Body of pancreas (tissue), 4 donors: ENCODE data around the gene GRM1. TPM values are rescaled to one million over a fixed set of nuclear protein-coding genes. Genes with fewer than 3 reads are reported as not detected.

Experiments
- ATAC-seq: fragments of 150-250 bp; one replicate; pipeline ENCODE4 v1.9.1; 2016
- DNase-seq, 4 donors: peaks; one replicate each; pipeline ENCODE4 v3.0.0-alpha.2; 2019
- H3K27ac ChIP-seq, 4 donors: fragments of 200-600 bp; sonication (generic); 1 replicate in 3 of 4; 2 replicates in 1 of 4; pipeline versions ENCODE4 v1.5.1 to v1.6.1; 2016 to 2019; ENCODE audit warnings: mild to moderate bottlenecking in 1 of 4, mixed read lengths in 1 of 4, moderate library complexity in 1 of 4
- H3K27me3 ChIP-seq, 2 donors: fragments of 200-600 bp; sonication (generic); one replicate each; pipeline ENCODE4 v1.6.0; 2016; ENCODE audit warnings: mild to moderate bottlenecking in 1 of 2
- H3K36me3 ChIP-seq, 2 donors: fragments of 200-600 bp; sonication (generic); replicated peaks in 1 of 2; 2 replicates each; pipeline ENCODE4 v1.5.1; 2016; ENCODE audit warnings: low read depth in 2 of 2; ENCODE audit not compliant: insufficient read depth in 1 of 2
- H3K4me1 ChIP-seq: fragments of 200-600 bp; sonication (generic); one replicate; pipeline ENCODE4 v1.6.0; 2016
- H3K4me3 ChIP-seq, 2 donors: fragments of 200-600 bp; sonication (generic); 1 replicate in 1 of 2; 2 replicates in 1 of 2; pipeline ENCODE4 v1.5.1; 2016 to 2019
- H3K9me3 ChIP-seq, 3 donors: fragments of 200-600 bp; sonication (generic); 1 replicate in 2 of 3; 2 replicates in 1 of 3; pipeline ENCODE4 v1.5.1; 2016
- CTCF ChIP-seq, 7 experiments: fragments of 450-650 bp in 4 of 7; fragments of 200-600 bp in 3 of 7; sonication (generic) in 3 of 7; IDR thresholded peaks; one replicate each; pipeline ENCODE4 v1.5.1; 2016 to 2019; ENCODE audit warnings: antibody characterized with exemption in 7 of 7
- POLR2A ChIP-seq, 3 donors: fragments of 450-650 bp; IDR thresholded peaks; one replicate each; pipeline ENCODE4 v1.6.1; 2016; ENCODE audit warnings: antibody characterized with exemption in 3 of 3, mild to moderate bottlenecking in 2 of 3
- WGBS, 2 donors: methylation state at CpG; one replicate each; pipeline ENCODE4 v1.1.5; 2017; 5-methylcytosine and 5-hydroxymethylcytosine counted together
- intact Hi-C: fragments of 100-400 bp; cut with DNase I; formaldehyde crosslinking; loops from one replicate; pipeline ENCODE4 v1.15.1; 2023
- total RNA-seq, 2 donors: library from RNA; depleted of rRNA; stranded (reverse); fragments of >200 nt; gene quantifications; one replicate each; pipeline ENCODE4 v1.1.0, GENCODE V29; 2016

The GRM1 gene
- total RNA-seq, 2 donors from 2014 or later: under 0.01 TPM; not detected in 1

GRCh38 chr6:146040360-146040759 lies 11.5 kb downstream of the GRM1 start:
- Histone ChIP-seq H3K9me3 (peaks cover 0 to 4% (median 0%) of the 10 kb centered on the region in 3 donors), H3K27ac (no peak overlapping the region), H3K27me3 (no peaks in the 10 kb centered on the region), H3K36me3 (no peaks in the 10 kb centered on the region), H3K4me1 (no peaks in the 10 kb centered on the region), H3K4me3 (no peak overlapping the region)
- TF ChIP-seq POLR2A (IDR thresholded peaks at IDR 0.05) (no peak), CTCF (IDR thresholded peaks at IDR 0.05) (no peak)
- no peak for DNase-seq
- intact Hi-C loops: no loop called here
- WGBS, 2 donors: 81 to 94% methylated on average over 1 of the region's 1 CpG
- ATAC-seq: no peak

GRCh38 chr6:146041282-146041681 lies 12.4 kb downstream of the GRM1 start:
- no peaks in the 10 kb centered on the region for H3K27me3 ChIP-seq
- no peak for ATAC-seq
- peaks cover 0 to 4% (median 0%) of the 10 kb centered on the region in 3 donors for H3K9me3 ChIP-seq
- no peak for DNase-seq
- WGBS, 2 donors: 36 to 64% methylated on average over 1 of the region's 1 CpG
- H3K27ac ChIP-seq: no peak overlapping the region
- no peaks in the 10 kb centered on the region for H3K36me3 ChIP-seq
- no peaks in the 10 kb centered on the region for H3K4me1 ChIP-seq
- no peak overlapping the region for H3K4me3 ChIP-seq
- TF ChIP-seq CTCF (IDR thresholded peaks at IDR 0.05) (no peak), POLR2A (IDR thresholded peaks at IDR 0.05) (no peak)
- intact Hi-C loops: no loop called here

- no peak overlapping the region for H3K4me3 ChIP-seq
- TF ChIP-seq POLR2A (IDR thresholded peaks at IDR 0.05) (no peak), CTCF (IDR thresholded peaks at IDR 0.05) (no peak)
- no peak for ATAC-seq
- H3K27me3 ChIP-seq: no peaks in the 10 kb centered on the region
- no peak for DNase-seq
- no peak overlapping the region for H3K27ac ChIP-seq
- H3K9me3 ChIP-seq: peaks cover 0 to 6% (median 0%) of the 10 kb centered on the region in 3 donors
- intact Hi-C loops: no loop called here
- H3K36me3 ChIP-seq: no peaks in the 10 kb centered on the region
- H3K4me1 ChIP-seq: no peaks in the 10 kb centered on the region
- 38 to 43% methylated on average over 2 of the region's 2 CpGs for WGBS, 2 donors
Measured at GRCh38 chr6:146047371-146047770, 18.5 kb downstream of the GRM1 start.

GRCh38 chr6:146050168-146050567 lies 21.3 kb downstream of the GRM1 start:
- Histone ChIP-seq H3K27ac (no peak overlapping the region), H3K9me3 (peaks cover 0 to 6% (median 0%) of the 10 kb centered on the region in 3 donors), H3K36me3 (no peaks in the 10 kb centered on the region), H3K27me3 (no peaks in the 10 kb centered on the region), H3K4me1 (no peaks in the 10 kb centered on the region), H3K4me3 (no peak overlapping the region)
- TF ChIP-seq POLR2A (IDR thresholded peaks at IDR 0.05) (no peak), CTCF (IDR thresholded peaks at IDR 0.05) (no peak)
- intact Hi-C loops: no loop called here
- ATAC-seq (no peak), DNase-seq (no peak)
- WGBS, 2 donors: 51 to 64% methylated on average over 1 of the region's 1 CpG

- Histone ChIP-seq H3K27ac (no peak overlapping the region), H3K4me1 (no peaks in the 10 kb centered on the region), H3K27me3 (no peaks in the 10 kb centered on the region), H3K4me3 (no peak overlapping the region), H3K36me3 (no peaks in the 10 kb centered on the region), H3K9me3 (no peaks in the 10 kb centered on the region)
- intact Hi-C loops: no loop called here
- TF ChIP-seq POLR2A (IDR thresholded peaks at IDR 0.05): no peak
- no peak for TF ChIP-seq CTCF (IDR thresholded peaks at IDR 0.05)
- DNase-seq (no peak), ATAC-seq (no peak)
- 35 to 36% methylated on average over 6 of the region's 6 CpGs for WGBS, 2 donors
Measured at GRCh38 chr6:146056506-146056905, 27.6 kb downstream of the GRM1 start.
